NCI-H446 treated with DMSO at 0.1 percent for 48 hours (cell line): ENCODE measurements around the gene ALPK1.
A peak's percentile ranks its signal among the peaks of the same experiment; 100 is the strongest.
"Not testable (repeated sequence)": the region's sequence is repeated elsewhere in the genome, so short reads cannot be mapped to it uniquely, and the experiment has no call there.

Experiments
- DNase-seq: peaks from one replicate; lab custom pipeline; 2025; lab: John Stamatoyannopoulos, UW

The ALPK1 gene

DNA sequence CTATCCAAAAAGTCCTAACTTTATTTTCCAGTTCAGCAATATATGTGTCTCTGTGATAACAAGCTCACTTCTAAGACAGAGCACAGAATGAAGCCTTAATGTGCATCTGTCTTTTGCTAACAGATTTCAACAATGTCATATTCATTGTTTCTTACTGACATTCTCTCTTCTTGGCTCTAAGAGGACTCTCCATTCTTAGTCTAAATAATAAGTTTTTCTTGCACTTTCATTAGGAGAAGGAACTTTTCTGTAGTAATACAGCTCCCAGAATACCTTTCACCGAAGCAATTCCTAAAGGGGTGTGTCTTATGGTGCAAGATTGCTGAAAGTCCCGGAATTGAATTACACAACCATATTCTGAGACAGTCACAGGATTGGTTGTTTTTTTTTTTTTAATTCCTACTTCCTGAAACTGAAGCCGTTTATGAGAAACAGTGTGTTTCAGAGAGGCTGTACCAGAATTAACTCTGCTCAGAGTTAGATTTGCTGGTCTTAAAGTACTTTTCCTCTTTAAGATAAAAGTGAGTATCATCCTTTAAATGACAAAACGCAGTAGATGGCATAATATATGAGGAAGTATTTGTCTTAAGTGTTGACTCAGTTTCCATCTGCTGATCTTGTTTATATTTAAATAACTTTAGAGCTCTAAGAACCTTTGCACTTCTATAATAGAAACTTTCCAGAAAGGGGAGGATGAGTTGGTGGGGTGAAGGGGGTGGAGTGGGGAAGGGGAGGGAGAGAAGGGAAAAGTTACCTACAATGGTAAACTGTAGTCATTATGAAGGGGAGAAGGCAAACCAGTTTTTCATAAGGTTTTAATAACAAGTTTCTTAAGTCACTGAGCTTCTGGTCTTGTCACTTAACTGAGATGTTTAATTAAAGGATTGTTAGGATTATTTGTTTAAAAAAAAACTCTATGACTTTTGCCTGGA, at the start of gene ALPK1:
Gene ALPK1 (plus strand): TSS at position 421 of the 932 bp plus-strand sequence.
- peak; percentile 16 for DNase-seq

DNA sequence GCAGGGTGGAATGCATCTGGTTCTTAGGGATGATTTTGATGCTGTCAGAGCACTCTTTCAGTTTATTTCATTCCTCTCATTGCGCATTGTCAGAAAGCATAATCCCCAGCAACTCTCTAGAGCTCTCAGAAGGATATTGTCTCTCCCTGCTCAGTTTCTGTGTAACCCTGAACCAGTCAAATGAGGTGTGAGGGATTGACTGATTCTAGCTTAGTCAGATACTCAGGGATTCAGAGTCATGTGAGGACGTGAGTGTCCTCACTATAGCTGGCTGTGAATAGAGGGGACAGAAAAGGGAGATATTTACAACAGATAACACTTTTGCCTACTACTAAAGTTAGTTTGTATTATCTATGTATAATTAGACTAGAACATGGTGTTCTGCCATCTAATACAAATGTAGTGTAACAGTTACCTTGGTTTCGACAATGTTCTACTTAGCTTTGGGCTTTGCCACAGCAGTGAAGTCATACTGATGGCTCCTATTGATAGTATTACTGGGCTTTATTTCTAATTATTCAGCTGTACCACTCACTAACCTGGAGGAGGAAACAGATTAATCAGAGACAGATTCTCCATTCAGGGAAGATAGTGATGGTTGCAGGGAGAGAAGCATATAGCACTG, 46.0 kb upstream of the ALPK1 start:
- DNase-seq: no peak

DNA sequence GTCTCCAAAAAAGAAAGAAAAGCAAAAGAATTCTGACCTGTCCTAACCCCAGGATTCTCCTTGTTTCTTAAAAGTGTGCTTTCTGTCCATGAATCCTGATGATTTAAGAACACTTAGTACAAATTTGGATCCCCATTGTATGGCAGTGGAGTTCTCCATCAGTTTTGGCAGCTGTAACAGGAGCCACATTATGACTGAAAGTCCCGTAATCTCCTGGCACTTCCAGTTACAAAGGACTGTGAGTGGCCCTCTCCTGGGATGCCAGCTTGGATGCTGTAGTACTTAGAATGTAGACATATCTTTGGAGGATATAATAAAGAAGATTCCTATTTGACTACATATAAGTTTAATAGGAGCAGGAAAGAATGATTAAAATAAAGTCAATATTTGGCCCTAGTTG, 44.9 kb upstream of the ALPK1 start:
- no peak for DNase-seq

DNA sequence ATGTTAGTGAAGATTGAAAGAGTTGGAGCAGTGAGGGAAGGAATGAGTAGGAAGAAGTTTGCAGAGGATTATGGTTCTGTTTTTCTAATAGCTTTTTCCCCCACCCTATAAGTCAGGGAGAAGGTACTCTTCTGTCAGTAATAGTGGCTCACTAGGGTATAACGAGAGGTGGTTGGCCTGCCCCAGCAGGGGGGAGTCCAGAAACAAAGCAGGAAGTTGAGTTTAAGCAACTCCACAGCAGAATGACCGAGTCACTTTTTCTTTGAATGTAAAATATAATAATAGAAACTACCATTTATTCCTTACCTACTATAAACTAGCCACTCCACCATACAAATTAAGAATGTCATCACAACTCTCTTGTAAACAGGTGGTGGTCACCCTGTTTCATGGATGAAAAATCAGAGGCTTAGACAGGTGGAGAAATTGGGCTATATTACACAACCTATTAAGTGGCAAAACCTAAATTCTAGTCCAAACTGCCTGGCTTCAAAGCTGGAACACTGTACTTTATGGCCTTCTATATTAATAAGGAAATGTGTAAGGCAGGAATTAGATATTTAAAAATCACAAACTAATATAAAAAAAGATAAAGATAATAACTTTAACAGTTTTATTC, 43.7 kb upstream of the ALPK1 start:
- DNase-seq: no peak

DNA sequence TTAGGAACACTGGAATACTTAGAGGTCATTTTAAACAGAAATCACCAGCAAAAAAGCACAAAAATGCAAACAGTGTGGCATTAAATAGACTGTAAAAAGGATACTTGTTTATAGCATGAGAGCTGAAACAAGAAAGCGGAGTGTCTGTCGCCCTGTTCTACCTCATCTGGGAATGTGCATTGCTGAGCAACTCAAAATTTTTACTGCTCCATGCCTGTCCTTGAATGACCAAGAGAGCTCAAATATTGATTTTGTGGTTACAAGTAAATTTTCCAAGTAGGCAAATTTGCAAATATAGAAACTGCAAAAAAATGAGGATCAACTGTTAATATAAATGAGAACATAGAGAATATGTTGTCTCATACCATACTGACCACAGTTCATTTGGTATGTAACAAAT, 40.1 kb upstream of the ALPK1 start:
- no peak for DNase-seq

DNA sequence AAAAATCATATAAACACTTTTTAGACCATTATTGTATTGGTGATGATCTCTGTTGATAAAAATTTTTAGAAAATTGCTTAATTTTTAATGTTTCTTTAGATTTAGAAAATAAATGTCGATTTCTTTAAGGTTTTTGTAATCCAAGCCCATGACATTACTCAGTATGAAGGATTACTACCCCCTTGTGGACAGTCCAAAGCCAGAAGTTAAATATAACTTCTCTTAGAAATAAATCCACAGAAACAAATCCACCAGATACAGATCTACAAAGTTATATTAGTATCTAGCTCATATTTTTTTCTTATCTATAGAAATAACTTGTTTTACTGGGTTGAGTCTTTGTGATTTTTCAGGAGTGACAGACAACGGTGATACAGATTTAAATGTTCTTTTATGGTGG, 30.3 kb upstream of the ALPK1 start:
- no peak for DNase-seq

DNA sequence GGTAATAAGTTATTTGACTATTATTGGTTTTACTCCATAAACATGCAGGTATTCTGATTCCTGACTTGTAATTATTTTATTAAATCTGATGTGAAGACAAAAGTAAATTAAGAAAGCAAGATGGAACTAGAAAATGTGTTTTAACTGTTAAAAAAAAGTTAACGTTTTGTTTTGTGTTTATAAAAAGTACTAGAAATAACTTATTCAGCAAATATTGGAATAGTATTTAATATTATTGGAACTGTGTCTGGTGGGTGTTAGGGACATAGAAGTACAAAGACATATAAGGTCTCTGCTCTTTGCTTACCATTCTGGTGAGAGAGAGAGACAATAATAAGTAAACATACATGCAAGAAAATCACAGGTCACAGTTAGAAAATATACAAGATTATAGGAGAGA, 27.1 kb upstream of the ALPK1 start:
- no peak for DNase-seq

DNA sequence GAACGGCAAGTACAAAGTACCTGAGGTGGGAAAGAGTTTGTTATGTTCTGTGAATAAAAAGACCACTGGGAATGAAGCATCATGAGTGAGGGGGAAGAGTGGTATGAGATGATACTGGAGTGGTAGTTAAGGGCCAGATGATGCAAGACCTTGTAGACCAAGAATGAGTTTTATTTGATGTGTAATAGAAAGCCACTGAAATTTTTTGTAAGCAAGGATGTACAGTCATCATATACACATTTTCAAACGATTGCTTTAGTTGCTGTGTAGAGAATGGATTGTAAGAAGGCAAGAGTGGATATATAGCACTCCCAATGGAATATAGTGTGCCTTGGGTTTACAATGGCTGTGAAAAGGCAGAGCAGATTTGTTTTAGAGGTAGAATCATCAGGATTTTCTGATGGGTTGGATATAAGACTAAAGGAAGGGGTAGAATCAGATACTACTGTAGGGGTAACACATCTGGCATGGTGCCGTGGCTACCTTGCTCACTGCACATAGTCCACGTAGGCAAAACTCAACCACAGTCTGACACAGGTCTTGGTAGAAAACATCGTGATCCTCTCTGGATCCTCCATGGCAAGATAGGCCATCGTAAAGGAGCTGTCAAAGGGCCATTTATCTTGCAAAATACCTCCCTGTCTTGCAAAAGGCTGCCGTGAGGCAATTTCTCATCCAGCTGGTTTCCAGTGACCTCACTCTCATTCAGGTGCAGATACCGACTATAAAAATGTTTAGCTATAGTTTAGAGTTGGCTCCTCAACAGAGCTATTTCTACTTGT, 26.3 kb upstream of the ALPK1 start:
- DNase-seq: no peak

DNA sequence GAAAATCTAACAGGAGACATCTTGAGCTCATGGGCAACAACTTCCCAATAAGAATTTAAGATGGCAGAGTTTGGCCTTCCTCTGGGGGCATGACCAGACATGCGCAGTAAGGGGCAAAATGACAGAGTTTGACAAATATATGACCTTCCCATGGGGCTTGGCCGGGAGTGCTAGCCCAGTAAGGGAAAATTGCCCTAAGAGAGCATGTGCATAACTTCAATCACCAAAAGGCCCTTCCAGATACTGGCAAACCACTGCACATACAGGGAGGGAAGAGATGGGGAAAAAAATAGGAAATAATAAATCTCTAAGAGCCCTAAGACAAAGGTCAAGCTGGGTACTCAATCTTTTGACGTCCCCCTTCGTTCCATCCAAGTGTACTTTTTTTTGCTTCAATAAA, 24.9 kb upstream of the ALPK1 start:
- DNase-seq: no peak

DNA sequence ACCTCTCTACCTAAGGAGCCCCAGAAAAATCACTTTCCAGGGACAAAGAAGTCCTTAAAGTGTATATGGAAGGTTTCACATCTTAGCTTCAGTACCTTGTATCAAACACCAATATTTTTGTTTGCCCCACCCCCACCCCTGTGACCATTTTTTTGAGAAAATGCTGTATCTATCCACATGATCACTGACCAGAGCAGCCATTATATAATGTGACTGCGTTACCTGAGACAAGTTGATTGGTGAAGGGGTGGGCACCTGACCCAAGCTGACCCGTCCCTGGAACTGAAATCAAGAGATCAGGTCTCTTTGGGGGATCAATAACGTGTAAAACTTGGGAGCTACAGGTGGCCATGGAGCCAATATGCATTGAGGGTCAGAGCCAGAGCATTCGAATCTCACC, 22.2 kb upstream of the ALPK1 start:
- no peak for DNase-seq

DNA sequence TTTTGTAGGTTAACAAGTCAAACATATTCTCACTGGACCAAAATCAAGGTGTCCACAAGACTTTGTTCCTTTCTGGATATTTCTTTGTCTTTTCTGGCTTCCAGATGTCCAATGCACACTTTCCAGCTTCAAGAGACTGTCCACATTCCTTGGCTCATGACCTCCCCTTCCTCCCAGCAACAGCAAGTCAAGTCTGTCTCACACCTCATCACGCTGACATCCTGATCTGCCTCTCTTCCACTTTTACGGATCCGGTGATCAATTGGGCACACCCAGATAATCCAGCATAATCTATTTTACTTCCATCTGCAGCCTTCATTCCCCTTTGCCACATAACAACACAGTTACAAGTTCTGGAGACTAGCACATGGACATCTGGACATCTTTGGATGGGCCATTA, 21.1 kb upstream of the ALPK1 start:
- DNase-seq: no peak

DNA sequence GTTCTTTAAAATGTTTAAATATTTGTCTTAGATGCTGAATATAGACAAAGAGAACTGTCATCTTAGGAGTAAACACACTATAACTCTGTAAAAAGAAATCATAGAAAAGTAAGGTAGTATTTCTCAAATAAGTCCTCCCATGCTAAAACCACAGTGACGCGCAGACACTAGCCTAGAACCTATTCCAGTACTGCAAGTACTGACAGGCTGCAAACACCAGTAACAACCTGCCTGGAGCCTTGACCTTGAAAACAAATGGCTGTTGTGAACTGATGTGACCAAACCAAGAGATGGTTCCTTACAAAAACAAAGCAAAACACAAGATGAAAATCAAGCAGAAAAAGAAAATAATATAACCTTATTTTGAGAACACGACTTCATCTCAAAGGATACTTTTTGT, 19.9 kb upstream of the ALPK1 start:
- DNase-seq: no peak

DNA sequence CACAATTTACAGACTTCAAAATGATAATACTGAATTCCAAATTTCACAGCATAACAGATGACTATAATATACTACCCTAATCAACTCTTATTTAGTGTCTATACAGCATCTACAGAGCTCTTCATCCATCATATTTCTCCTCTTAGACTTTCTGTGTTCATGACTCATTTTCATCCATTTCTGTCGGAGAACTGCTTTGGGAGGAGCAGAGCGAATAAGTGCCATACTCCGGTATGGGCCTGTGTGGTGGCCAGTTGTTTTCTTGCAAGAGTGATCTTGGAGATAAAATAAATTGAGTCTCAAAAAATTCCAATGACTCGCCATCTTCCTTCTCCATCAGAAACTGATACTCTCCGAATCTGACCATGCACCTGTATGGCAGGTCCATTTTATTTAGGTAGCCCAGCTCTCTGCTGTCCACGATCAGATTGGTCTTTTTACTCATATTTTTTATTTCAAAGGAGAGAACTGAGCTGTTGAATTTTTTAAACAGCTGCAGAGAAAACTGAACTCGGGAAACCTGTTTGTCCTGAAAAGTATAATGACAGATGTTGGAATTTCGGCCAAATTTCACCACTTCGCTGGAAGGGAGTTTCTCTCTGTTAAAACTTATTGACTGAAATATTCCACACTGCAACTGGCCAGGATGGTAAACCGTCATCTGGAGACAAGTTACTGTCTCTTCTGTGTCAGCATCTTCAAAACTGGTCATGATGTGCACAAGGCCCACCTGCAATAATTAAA, 19.3 kb upstream of the ALPK1 start:
- DNase-seq: no peak

DNA sequence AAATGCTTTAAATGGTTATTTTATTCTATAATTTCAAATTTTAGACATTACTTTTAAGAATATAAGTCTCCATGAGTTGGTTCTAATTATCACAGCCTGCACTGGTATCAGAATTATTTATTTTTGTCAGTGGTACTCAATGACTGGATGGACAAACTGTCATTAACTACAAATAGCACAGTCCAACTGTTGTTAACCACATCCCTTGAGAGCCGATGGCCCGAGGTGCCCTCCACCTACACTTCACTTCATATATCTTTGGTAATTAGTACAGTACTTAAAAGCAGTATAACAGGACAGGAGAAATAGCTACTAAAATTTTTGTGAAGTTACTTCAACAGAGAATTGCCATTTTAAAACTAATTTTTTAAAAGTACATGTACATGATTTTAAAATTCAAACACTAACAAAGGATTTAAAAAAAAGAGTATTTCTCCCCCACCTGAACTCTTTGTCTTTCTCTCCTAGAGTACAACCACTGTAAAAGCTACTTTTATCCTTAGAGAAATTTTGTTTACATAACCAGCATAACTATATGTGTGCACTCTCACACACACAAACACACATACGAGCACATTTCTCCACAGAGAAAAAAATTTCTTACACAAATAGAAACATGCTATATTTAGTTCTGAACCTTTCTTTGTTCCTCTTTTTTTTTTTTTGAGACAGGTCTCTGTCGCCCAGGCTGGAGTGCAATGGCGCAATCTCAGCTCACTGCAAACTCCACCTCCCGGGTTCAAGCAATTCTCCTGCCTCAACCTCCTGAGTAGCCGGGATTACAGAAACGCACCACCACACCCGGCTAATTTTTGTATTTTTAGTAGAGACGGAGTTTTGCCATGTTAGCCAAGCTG, 17.9 kb upstream of the ALPK1 start:
- no peak for DNase-seq

DNA sequence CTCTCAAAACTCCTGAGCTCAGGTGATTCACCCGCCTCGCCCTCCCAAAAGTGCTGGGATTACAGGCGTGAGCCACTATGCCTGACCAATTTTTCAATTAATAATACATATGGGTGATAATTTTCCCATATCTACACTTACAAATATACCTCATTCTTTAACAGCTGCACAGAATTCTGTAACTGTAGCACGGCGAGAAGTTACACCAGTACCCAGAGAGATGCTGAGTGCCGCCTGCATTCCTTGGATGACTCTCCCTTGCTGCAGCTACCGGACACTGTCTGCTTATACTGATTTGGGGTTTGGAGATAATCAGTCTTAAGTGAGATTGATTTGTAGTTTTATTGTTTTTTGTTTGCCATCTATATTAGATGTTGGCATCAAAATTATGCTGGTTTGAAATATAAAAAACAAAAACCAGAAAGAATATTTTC, 17.3 kb upstream of the ALPK1 start:
- DNase-seq: no peak

DNA sequence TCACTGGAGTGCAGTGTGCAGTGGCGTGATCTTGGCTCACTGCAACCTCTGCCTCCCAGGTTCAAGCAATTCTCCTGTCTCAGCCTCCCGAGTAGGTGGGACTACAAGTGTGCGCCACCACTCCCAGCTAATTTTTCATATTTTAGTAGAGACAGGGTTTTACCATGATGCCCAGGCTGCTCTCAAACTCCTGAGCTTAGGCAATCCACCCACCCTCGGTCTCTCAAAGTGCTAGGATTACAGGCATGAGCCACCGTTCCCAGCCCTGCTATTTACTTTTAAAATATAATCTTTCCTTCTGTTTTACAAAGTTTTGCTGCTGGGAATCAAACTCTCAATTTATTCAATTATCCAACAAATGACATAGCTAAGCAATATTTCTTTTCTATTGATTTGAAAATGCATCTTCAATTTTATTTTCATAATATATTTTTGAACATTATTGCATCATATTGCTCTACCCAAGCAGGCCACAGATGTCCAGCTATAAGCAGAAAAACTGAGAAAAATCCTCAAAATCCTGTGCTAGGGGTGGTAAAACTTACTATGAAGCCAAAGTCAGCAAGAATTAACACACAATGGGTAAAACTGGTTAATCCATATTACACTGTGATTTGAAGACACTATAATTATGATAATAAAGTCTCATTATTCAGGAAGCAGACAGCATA, 16.6 kb upstream of the ALPK1 start:
- no peak for DNase-seq

DNA sequence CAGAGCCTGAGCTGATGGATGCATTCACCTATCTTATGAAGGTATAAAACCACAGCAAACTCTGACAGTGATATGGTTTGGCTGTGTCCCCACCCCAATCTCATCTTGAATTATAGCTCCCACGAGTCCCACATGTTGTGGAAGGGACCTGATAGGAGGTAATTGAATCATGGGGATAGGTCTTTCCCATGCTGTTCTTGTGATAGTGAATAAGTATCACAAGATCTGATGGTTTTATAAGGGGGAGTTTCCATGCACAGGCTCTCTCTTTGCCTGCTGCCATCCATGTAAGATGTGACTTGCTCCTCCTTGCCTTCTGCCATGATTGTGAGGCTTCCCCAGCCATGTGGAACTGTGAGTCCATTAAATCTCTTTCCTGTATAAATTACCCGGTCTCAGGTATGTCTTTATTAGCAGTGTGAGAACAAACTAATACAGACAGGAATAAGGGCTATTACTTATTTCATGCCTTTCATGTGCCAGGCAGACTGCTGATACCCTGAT, 15.2 kb upstream of the ALPK1 start:
- not testable (repeated sequence) for DNase-seq

DNA sequence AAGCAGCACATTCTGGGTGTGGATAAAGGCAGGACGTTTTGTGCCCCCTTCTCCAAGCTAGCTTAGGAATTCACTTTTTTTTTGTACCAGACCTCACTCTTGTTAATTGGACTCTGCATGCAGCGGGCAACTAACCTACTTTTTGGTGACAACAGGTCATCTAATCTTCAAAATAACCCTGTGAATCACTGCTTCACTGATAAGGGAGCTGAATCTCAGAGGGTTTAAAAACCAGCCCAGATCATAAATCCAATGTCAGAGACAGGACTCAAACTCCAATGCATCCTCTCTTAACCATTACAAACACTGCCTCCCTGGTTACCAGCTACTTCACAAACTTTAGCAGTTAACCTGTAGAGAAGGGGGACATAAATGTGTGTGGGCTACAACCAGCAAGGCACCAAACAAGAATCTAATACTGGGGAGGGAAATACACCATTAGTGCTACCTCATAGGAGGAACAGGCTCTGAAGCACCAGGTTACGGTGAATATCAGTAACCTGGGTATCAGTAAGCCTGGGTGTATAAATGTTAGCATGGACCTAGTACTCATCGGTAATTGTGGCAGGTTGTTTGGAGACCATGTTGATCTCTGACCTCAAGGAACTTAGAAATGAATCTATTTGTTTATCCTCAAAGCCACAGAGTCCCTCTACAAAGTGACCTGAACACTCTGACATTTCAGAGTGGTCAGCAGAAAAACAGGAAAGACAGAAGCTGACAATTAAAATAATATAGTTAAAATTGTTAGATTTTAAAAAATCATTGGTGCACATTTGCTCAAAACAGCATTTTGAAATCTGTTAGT, 14.1 kb upstream of the ALPK1 start:
- DNase-seq: no peak

DNA sequence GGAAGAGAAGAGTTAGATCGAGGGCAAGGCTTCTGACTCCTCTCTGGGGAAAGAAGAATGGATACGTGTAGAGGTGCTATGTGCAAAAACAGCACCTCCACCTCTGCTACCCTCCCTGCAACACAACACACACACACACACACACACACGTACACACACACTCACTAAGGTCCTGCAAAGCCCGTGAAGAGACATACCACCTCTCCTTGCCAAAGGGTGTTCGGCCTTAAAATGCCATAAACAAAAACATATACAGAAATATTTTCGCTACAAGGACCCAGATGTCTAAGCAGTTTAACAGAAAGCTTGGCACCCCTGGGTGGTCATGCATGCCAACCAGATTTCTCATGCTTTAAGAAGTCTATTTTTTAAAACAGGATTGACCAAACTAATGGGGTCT, 13.0 kb upstream of the ALPK1 start:
- DNase-seq: no peak
